ENCODE data around the gene NOG. TPM values are rescaled to one million over a fixed set of nuclear protein-coding genes. Genes with fewer than 3 reads are reported as not detected.

The NOG gene
- total and polyA plus RNA-seq, 10 of the 15 experiments (the other 5 are each of a cell fraction or from before 2014, with no cell fraction given): 0.10 TPM; not detected in 9

GRCh38 chr17:56635641-56636040 lies 42.1 kb downstream of the NOG start:
- ChIA-PET POLR2A (no interaction called here), SMC1A (ENCODE audit: uncharacterized antibody, unreplicated experiment) (no interaction called here), RAD21 (ENCODE audit: unreplicated experiment) (no interaction called here), CTCF (no interaction called here)
- Histone ChIP-seq H3K79me2 (ENCODE audit: control insufficient read depth, insufficient read depth, low read length) (no peaks in the 10 kb centered on the region), H3K36me3 (ENCODE audit: control insufficient read depth in 2 of 2, insufficient read depth in 2 of 2, low read length in 1 of 2) (no peaks in the 10 kb centered on the region), H2AFZ (ENCODE audit: control insufficient read depth, low read depth, low read length) (no peak overlapping the region), H3K9ac (ENCODE audit: control insufficient read depth, insufficient read depth, low read length) (no peak overlapping the region), H3K4me2 (ENCODE audit: control insufficient read depth, insufficient read depth) (no peak overlapping the region), H3K9me3 (replicated peaks; ENCODE audit: control insufficient read depth, insufficient read depth, low read length) (no peaks in the 10 kb centered on the region), H3K27me3 (replicated peaks in 1 of 2; ENCODE audit: control insufficient read depth in 2 of 2, insufficient read depth in 2 of 2, low read length in 1 of 2) (peaks cover 0 to 2% of the 10 kb centered on the region in 2 experiments; a peak in 1 of 4 replicates), H3K4me3 (no peak overlapping the region), H3K27ac (ENCODE audit: control insufficient read depth, insufficient read depth) (no peak overlapping the region), H4K20me1 (ENCODE audit: control insufficient read depth, insufficient read depth) (no peaks in the 10 kb centered on the region), H3K4me1 (ENCODE audit: control insufficient read depth, insufficient read depth, low read length) (no peaks in the 10 kb centered on the region)
- ATAC-seq (no peak), FAIRE-seq (no peak), DNase-seq (ENCODE audit: low read depth, low spot score) (no peak)
- WGBS (ENCODE audit: insufficient coverage, insufficient replicate concordance, low lambda C conversion rate, missing lambda C conversion rate): 17% methylated on average over 1 of the region's 1 CpG
- BruUV-seq (replicated peaks): no TSS peak
- intact Hi-C loops (cut with micrococcal nuclease; ENCODE audit: unreplicated experiment) (no loop called here), in situ Hi-C loops (cut with MboI) (no loop called here)
- TF ChIP-seq ESRRA (IDR thresholded peaks at IDR 0.05; ENCODE audit: low read length): no peak
- TF ChIP-seq, protein P1, sequence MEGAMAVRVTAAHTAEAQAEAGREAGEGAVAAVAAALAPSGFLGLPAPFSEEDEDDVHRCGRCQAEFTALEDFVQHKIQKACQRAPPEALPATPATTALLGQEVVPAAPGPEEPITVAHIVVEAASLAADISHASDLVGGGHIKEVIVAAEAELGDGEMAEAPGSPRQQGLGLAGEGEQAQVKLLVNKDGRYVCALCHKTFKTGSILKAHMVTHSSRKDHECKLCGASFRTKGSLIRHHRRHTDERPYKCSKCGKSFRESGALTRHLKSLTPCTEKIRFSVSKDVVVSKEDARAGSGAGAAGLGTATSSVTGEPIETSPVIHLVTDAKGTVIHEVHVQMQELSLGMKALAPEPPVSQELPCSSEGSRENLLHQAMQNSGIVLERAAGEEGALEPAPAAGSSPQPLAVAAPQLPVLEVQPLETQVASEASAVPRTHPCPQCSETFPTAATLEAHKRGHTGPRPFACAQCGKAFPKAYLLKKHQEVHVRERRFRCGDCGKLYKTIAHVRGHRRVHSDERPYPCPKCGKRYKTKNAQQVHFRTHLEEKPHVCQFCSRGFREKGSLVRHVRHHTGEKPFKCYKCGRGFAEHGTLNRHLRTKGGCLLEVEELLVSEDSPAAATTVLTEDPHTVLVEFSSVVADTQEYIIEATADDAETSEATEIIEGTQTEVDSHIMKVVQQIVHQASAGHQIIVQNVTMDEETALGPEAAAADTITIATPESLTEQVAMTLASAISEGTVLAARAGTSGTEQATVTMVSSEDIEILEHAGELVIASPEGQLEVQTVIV (IDR thresholded peaks at IDR 0.05; ENCODE audit: borderline replicate concordance, partially characterized antibody): no peak
- no peak for TF ChIP-seq RUNX3 (IDR thresholded peaks at IDR 0.05; ENCODE audit: low read length)
- no peak for TF ChIP-seq GATAD2B (conservative IDR thresholded peaks at IDR 0.05; ENCODE audit: low read depth)
- TF ChIP-seq TCF3 (IDR thresholded peaks at IDR 0.05; ENCODE audit: borderline replicate concordance, insufficient read depth, low read depth, low read length): no peak
- TF ChIP-seq, protein P2, sequence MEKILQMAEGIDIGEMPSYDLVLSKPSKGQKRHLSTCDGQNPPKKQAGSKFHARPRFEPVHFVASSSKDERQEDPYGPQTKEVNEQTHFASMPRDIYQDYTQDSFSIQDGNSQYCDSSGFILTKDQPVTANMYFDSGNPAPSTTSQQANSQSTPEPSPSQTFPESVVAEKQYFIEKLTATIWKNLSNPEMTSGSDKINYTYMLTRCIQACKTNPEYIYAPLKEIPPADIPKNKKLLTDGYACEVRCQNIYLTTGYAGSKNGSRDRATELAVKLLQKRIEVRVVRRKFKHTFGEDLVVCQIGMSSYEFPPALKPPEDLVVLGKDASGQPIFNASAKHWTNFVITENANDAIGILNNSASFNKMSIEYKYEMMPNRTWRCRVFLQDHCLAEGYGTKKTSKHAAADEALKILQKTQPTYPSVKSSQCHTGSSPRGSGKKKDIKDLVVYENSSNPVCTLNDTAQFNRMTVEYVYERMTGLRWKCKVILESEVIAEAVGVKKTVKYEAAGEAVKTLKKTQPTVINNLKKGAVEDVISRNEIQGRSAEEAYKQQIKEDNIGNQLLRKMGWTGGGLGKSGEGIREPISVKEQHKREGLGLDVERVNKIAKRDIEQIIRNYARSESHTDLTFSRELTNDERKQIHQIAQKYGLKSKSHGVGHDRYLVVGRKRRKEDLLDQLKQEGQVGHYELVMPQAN (conservative IDR thresholded peaks at IDR 0.05): no peak
- TF ChIP-seq CHD1 (IDR thresholded peaks at IDR 0.05; ENCODE audit: low read depth, low read length): no peak
- no peak for TF ChIP-seq ZNF274 (IDR thresholded peaks at IDR 0.05; ENCODE audit: insufficient read depth, insufficient read length)
